K562 (cell line): Measurements from ENCODE around the gene SLAIN2.

ENCODE experiments used
- AFF4 ChIP-seq: sonication (generic); formaldehyde crosslinking; IDR thresholded peaks from 2 replicates; pipeline ENCODE4 v1.8.0; 2023; ENCODE audit warnings: mild to moderate bottlenecking, missing genetic modification reagents
- KDM1A ChIP-seq, 2 experiments: fragments of 450-650 bp; IDR thresholded peaks; 2 replicates each; pipeline ENCODE4 v1.6.1; 2016; ENCODE audit warnings: mild to moderate bottlenecking in 2 of 2
- MYC ChIP-seq, 2 experiments: fragments of 250-450 bp in 1 of 2; sonication (Bioruptor Pico) in 1 of 2; IDR thresholded peaks; 2 replicates each; pipeline versions ENCODE4 v1.5.1 to v1.6.1; 2012 to 2021; ENCODE audit warnings: low read depth in 2 of 2, borderline replicate concordance in 1 of 2, improper control_type of control experiment in 1 of 2, low read length in 1 of 2, mild to moderate bottlenecking in 1 of 2, moderate library complexity in 1 of 2
- POLR2AphosphoS5 ChIP-seq: IDR thresholded peaks from 2 replicates; pipeline ENCODE4 v1.6.1; 2011; ENCODE audit warnings: mild to moderate bottlenecking, low read depth, low read length, moderate library complexity; ENCODE audit not compliant: control insufficient read depth, insufficient read depth
- TF ChIP-seq, protein P1 (sequence below): sonication (generic); formaldehyde crosslinking; IDR thresholded peaks from 2 replicates; pipeline ENCODE4 v1.8.0; 2022; ENCODE audit warnings: mild to moderate bottlenecking, missing genetic modification reagents

GRCh38 chr4:48409203-48409602 is 67.9 kb downstream of the SLAIN2 start:
- no peak for TF ChIP-seq MYC (IDR thresholded peaks at IDR 0.05; ENCODE audit: low read depth, low read length)
- TF ChIP-seq MYC (CRISPR knock-in tag; IDR thresholded peaks at IDR 0.05; ENCODE audit: borderline replicate concordance, low read depth), result no peak
- TF ChIP-seq AFF4 (CRISPR knock-in tag), result no peak
- no peak for TF ChIP-seq POLR2AphosphoS5
- TF ChIP-seq, protein P1, sequence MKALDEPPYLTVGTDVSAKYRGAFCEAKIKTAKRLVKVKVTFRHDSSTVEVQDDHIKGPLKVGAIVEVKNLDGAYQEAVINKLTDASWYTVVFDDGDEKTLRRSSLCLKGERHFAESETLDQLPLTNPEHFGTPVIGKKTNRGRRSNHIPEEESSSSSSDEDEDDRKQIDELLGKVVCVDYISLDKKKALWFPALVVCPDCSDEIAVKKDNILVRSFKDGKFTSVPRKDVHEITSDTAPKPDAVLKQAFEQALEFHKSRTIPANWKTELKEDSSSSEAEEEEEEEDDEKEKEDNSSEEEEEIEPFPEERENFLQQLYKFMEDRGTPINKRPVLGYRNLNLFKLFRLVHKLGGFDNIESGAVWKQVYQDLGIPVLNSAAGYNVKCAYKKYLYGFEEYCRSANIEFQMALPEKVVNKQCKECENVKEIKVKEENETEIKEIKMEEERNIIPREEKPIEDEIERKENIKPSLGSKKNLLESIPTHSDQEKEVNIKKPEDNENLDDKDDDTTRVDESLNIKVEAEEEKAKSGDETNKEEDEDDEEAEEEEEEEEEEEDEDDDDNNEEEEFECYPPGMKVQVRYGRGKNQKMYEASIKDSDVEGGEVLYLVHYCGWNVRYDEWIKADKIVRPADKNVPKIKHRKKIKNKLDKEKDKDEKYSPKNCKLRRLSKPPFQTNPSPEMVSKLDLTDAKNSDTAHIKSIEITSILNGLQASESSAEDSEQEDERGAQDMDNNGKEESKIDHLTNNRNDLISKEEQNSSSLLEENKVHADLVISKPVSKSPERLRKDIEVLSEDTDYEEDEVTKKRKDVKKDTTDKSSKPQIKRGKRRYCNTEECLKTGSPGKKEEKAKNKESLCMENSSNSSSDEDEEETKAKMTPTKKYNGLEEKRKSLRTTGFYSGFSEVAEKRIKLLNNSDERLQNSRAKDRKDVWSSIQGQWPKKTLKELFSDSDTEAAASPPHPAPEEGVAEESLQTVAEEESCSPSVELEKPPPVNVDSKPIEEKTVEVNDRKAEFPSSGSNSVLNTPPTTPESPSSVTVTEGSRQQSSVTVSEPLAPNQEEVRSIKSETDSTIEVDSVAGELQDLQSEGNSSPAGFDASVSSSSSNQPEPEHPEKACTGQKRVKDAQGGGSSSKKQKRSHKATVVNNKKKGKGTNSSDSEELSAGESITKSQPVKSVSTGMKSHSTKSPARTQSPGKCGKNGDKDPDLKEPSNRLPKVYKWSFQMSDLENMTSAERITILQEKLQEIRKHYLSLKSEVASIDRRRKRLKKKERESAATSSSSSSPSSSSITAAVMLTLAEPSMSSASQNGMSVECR (CRISPR knock-in tag), result no peak
- no peak for TF ChIP-seq KDM1A (IDR thresholded peaks at IDR 0.05)
